Aorta (tissue), 5 donors: Measurements from ENCODE around the gene MADCAM1. TPM values are rescaled to one million over a fixed set of nuclear protein-coding genes. Genes with fewer than 3 reads are reported as not detected.
A peak's percentile ranks its signal among the peaks of the same experiment; 100 is the strongest.
"Not testable (repeated sequence)": the region's sequence is repeated elsewhere in the genome, so short reads cannot be mapped to it uniquely, and the experiment has no call there.

ENCODE experiments used
- ATAC-seq: fragments of 200-7000 bp; cut with Tn5 transposase; one replicate; pipeline ENCODE4 v1.9.1; 2022; ENCODE audit warnings: moderate library complexity; ENCODE audit not compliant: low FRiP score
- DNase-seq, 2 donors: peaks; one replicate each; pipeline ENCODE4 v3.0.0-alpha.2; 2020
- H3K27ac ChIP-seq, 2 donors: one replicate each; pipeline ENCODE4 v1.5.1; 2013; ENCODE audit warnings: low read length in 2 of 2, mild to moderate bottlenecking in 2 of 2, moderate library complexity in 2 of 2, control low read depth in 1 of 2, inconsistent platforms in 1 of 2, low read depth in 1 of 2
- H3K27me3 ChIP-seq, 2 donors: one replicate each; pipeline ENCODE4 v1.6.1; 2013; ENCODE audit warnings: control low read depth in 1 of 2, low read length in 1 of 2, mild to moderate bottlenecking in 1 of 2, moderate library complexity in 1 of 2; ENCODE audit not compliant: insufficient read depth in 2 of 2, control insufficient read depth in 1 of 2
- H3K36me3 ChIP-seq, 2 donors: one replicate each; pipeline ENCODE4 v1.6.1; 2013; ENCODE audit warnings: control low read depth in 1 of 2, low read length in 1 of 2, mild to moderate bottlenecking in 1 of 2; ENCODE audit not compliant: insufficient read depth in 2 of 2, control insufficient read depth in 1 of 2
- H3K4me1 ChIP-seq, 2 donors: one replicate each; pipeline ENCODE4 v1.6.1; 2013; ENCODE audit warnings: low read length in 2 of 2, control low read depth in 1 of 2, mild to moderate bottlenecking in 1 of 2, moderate library complexity in 1 of 2; ENCODE audit not compliant: insufficient read depth in 2 of 2, control insufficient read depth in 1 of 2
- H3K4me3 ChIP-seq, 2 donors: one replicate each; pipeline ENCODE4 v1.5.1; 2013; ENCODE audit warnings: low read length in 2 of 2, control low read depth in 1 of 2, mild to moderate bottlenecking in 1 of 2
- H3K9me3 ChIP-seq: one replicate; pipeline ENCODE4 v1.6.1; 2013; ENCODE audit warnings: mild to moderate bottlenecking, low read length; ENCODE audit not compliant: control insufficient read depth
- WGBS, 2 donors: extraction: QIAGEN DNeasy Blood & Tissue Kit; methylation state at CpG; one replicate each; pipeline ENCODE4 v1.1.7; 2013; 5-methylcytosine and 5-hydroxymethylcytosine counted together
- intact Hi-C, 2 donors: fragments of 100-400 bp; cut with DNase I; formaldehyde crosslinking; loops; one replicate each; pipeline versions ENCODE4 v1.14.2 to v1.15.0; 2022
- long read RNA-seq, 2 donors: library from polyadenylated mRNA; unstranded; transcript quantifications; one replicate each; pipeline ENCODE4 v2.0.0, GENCODE V29; 2020 to 2021
- polyA plus RNA-seq, 2 donors: library from polyadenylated mRNA; stranded (reverse); fragments of 200-250 nt; gene quantifications; one replicate each; pipeline ENCODE4 v1.2.3, GENCODE V29; 2013
- total RNA-seq, 2 donors: library from RNA; stranded (reverse); fragmentation: NEBNext Ultra II Directional; extraction: Animal tissue kit (Norgen Biotek cat#: 25700); gene quantifications; one replicate each; pipeline ENCODE4 v1.2.1, GENCODE V29; 2021
- donor health status: healthy with polysubstance abuse.
- donor health status: Bipolar disorder and iron deficiency.
- donor health status: DM: no; HTN: no; CAD: no.
- donor health status: DM: no; HTN: no; CAD: no.
- donor health status: DM: yes; HTN: yes; CAD: no.

MADCAM1 gene
- total RNA-seq: under 1 TPM in 1 of 2 donors, not detected in 1; 0.63 TPM
- polyA plus RNA-seq: 1 to 10 TPM in 1 of 2 donors, under 1 TPM in 1; 0.50 to 1.4 TPM
- long read RNA-seq, donor 1: 0 reads
- long read RNA-seq, donor 2, partial matches to known transcripts: 0 of 3 reads
- long read RNA-seq, donor 2, other reads (novel, unspliced or antisense): 2 of 3 reads

DNA sequence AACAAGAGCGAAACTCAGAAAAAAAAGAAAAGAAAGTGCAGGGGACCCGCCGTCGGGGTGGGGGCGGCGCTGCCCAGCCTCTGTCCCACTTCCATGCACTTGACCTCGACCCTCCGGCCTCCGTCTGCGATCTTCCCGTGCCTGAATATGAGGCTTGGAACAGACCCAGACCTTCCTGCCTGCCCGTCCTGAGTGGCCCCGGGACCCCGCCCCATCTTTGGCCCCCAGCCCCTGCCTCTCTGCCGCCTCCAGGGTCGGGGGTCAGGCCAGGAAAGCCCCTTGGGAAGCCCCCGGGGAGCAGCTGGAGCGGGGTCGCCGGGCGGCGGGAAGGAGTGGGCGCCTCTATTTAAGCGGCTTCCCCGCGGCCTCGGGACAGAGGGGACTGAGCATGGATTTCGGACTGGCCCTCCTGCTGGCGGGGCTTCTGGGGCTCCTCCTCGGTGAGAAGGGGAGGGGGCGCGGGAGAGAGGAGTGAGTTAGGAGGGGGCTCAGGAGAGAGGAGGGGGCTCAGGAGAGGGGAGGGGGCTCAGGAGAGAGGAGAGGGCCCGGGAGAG, at the start of gene MADCAM1:
MADCAM1 (plus strand) TSS at position 375 of the 554 bp plus-strand sequence; CDS start at position 389, 14 bp downstream.
- H3K4me3 ChIP-seq: no peak within 1 kb of the TSS
- no peaks in the 10 kb centered on the region for H3K9me3 ChIP-seq
- H3K36me3 ChIP-seq: no peaks in the 10 kb centered on the region
- H3K27me3 ChIP-seq: no peaks in the 10 kb centered on the region
- no peak within 1 kb of the TSS for H3K27ac ChIP-seq
- no peaks in the 10 kb centered on the region for H3K4me1 ChIP-seq
- WGBS, 2 donors: 5 to 6% methylated on average over 32 to 33 of the region's 33 CpGs
- intact Hi-C loops: no loop called here
- DNase-seq: no peak
- ATAC-seq: no peak

GRCh38 chr19:447064-447426, 49.2 kb upstream of the MADCAM1 start:
- ATAC-seq (no peak), DNase-seq (peak in 1 of 2 donors; percentile 70)
- Histone ChIP-seq H3K4me1 (no peaks in the 10 kb centered on the region), H3K27ac (no peak overlapping the region), H3K36me3 (no peaks in the 10 kb centered on the region), H3K27me3 (no peaks in the 10 kb centered on the region), H3K4me3 (no peak overlapping the region), H3K9me3 (no peaks in the 10 kb centered on the region)
- intact Hi-C loops: no loop called here
- WGBS, 2 donors: 90 to 91% methylated on average over 24 of the region's 24 CpGs

GRCh38 chr19:447816-448560, 48.3 kb upstream of the MADCAM1 start:
- H3K9me3 ChIP-seq: no peaks in the 10 kb centered on the region
- ATAC-seq: peak; percentile 41
- H3K4me1 ChIP-seq: no peaks in the 10 kb centered on the region
- H3K4me3 ChIP-seq: no peak overlapping the region
- H3K36me3 ChIP-seq: no peaks in the 10 kb centered on the region
- H3K27me3 ChIP-seq: no peaks in the 10 kb centered on the region
- H3K27ac ChIP-seq: no peak overlapping the region
- DNase-seq: peak in 1 of 2 donors; percentile 71
- intact Hi-C loops: no loop called here
- 72 to 75% methylated on average over 31 of the region's 31 CpGs for WGBS, 2 donors

GRCh38 chr19:449916-450315, 46.4 kb upstream of the MADCAM1 start:
- no peaks in the 10 kb centered on the region for H3K9me3 ChIP-seq
- no peaks in the 10 kb centered on the region for H3K27me3 ChIP-seq
- H3K4me1 ChIP-seq: no peaks in the 10 kb centered on the region
- 93 to 94% methylated on average over 20 of the region's 20 CpGs for WGBS, 2 donors
- no peak overlapping the region for H3K4me3 ChIP-seq
- H3K36me3 ChIP-seq: no peaks in the 10 kb centered on the region
- intact Hi-C loops: no loop called here
- no peak overlapping the region for H3K27ac ChIP-seq
- ATAC-seq: no peak
- peak in 1 of 2 donors; percentile 68 for DNase-seq

DNA sequence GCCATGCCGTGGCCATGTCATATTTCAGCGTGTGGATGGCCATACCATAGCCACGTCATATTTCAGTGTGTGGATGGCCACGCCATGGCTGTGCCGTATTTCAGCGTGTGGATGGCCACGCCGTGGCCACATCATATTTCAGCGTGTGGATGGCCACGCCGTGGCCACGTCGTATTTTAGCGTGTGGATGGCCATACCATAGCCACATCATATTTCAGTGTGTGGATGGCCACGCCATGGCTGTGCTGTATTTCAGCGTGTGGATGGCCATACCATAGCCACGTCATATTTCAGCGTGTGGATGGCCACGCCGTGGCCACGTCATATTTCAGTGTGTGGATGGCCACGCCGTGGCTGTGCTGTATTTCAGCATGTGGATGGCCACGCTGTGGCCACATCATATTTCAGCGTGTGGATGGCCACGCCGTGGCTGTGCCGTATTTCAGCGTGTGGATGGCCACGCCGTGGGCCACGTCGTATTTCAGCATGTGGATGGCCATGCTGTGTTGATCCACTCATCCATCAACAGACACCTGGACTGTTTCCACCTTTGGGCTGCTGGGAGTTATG, 45.3 kb upstream of the MADCAM1 start:
- intact Hi-C loops, H3K4me3 ChIP-seq, DNase-seq, H3K4me1 ChIP-seq, H3K27ac ChIP-seq, H3K36me3 ChIP-seq, H3K27me3 ChIP-seq, H3K9me3 ChIP-seq, ATAC-seq: not testable (repeated sequence)
- 95 to 98% methylated on average over 33 of the region's 33 CpGs for WGBS, 2 donors

GRCh38 chr19:452829-453228, 43.5 kb upstream of the MADCAM1 start:
- WGBS, 2 donors: 94 to 96% methylated on average over 16 of the region's 16 CpGs
- ATAC-seq: no peak
- DNase-seq: peak in 1 of 2 donors; percentile 69
- no peak overlapping the region for H3K4me3 ChIP-seq
- intact Hi-C loops: no loop called here
- H3K27ac ChIP-seq: no peak overlapping the region
- H3K27me3 ChIP-seq: no peaks in the 10 kb centered on the region
- no peaks in the 10 kb centered on the region for H3K9me3 ChIP-seq
- no peaks in the 10 kb centered on the region for H3K36me3 ChIP-seq
- H3K4me1 ChIP-seq: no peaks in the 10 kb centered on the region

DNA sequence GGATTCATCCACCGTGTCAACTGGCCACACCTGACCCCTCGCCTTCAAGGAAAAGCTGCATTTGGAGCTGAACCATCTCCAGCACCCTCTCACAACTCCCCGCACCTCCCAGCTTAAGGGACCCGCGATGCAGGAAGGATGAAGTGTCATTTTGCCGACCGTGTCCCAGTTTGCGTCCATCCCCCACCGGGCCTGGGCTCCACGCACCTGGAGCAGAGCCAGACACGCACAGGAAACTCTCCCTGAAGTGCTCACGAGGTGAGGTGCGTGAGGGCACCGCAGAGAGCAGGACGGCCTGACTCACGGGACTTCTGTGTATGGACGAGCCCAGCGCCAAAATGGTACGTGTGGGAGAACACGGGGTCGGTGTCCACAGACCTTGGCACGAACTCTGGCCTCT, 42.7 kb upstream of the MADCAM1 start:
- DNase-seq (no peak), ATAC-seq (no peak)
- no peaks in the 10 kb centered on the region for H3K9me3 ChIP-seq
- no peaks in the 10 kb centered on the region for H3K36me3 ChIP-seq
- H3K27me3 ChIP-seq: no peaks in the 10 kb centered on the region
- no peak overlapping the region for H3K4me3 ChIP-seq
- no peak overlapping the region for H3K27ac ChIP-seq
- H3K4me1 ChIP-seq: no peaks in the 10 kb centered on the region
- 94 to 96% methylated on average over 22 of the region's 22 CpGs for WGBS, 2 donors
- intact Hi-C loops: no loop called here

DNA sequence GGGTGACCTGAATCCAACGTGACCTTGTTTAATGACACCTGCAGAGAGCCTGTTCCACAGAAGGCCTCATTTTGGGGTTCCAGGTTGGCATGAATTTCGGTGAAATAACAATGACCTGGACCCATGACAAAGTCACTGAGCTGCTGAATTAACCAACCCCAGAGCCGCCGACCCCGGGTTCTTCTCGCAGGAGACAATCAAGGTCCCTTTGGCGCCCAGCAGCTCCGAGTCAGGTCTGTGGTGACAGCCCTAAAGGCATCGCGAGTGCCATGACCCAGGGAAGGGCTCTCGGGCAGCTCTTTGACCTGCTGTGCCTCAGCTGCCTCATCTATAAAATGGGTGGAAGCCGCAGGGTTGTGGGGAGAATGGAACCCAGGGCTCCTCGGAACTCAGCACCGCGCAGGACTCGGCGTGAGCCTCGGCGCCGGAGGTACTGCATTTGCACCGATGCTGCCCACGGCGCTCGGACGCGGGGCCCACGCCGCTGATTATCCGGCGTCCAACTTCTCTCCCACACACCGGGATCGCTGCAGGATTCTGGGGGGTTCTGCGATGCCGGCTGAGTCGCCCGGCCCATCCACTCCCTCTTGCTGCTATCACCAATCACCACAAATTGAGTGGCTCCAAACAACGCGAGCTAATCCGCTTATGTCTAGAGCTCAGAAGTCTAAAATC, 41.1 kb upstream of the MADCAM1 start:
- H3K4me3 ChIP-seq: no peak overlapping the region
- ATAC-seq (no peak), DNase-seq (peak in 1 of 2 donors; percentile 67)
- H3K27me3 ChIP-seq: no peaks in the 10 kb centered on the region
- no peaks in the 10 kb centered on the region for H3K4me1 ChIP-seq
- 97% methylated on average over 39 of the region's 39 CpGs for WGBS, 2 donors
- no peak overlapping the region for H3K27ac ChIP-seq
- intact Hi-C loops: no loop called here
- H3K9me3 ChIP-seq: no peaks in the 10 kb centered on the region
- no peaks in the 10 kb centered on the region for H3K36me3 ChIP-seq
